Muscle of back (tissue), 11 donors: Measurements from ENCODE around the gene MTERF4. TPM values are rescaled to one million over a fixed set of nuclear protein-coding genes. Genes with fewer than 3 reads are reported as not detected.

Source experiments
- DNase-seq, 3 donors: peaks; one replicate each; pipeline versions ENCODE4 v3.0.0 to v3.0.0-alpha.2; 2013
- polyA plus RNA-seq, 10 donors: library from polyadenylated mRNA; unstranded; fragments of 120-200 nt; gene quantifications; one replicate each; pipeline ENCODE4 v1.2.1, GENCODE V29; 2013; ENCODE audit not compliant: insufficient read length in 10 of 10

MTERF4 gene
- polyA plus RNA-seq, 10 donors, result 25.4 to 49.2 (median 32.9) TPM

GRCh38 chr2:241051578-241052487, 50.3 kb downstream of the MTERF4 start:
- no peak for DNase-seq

DNA sequence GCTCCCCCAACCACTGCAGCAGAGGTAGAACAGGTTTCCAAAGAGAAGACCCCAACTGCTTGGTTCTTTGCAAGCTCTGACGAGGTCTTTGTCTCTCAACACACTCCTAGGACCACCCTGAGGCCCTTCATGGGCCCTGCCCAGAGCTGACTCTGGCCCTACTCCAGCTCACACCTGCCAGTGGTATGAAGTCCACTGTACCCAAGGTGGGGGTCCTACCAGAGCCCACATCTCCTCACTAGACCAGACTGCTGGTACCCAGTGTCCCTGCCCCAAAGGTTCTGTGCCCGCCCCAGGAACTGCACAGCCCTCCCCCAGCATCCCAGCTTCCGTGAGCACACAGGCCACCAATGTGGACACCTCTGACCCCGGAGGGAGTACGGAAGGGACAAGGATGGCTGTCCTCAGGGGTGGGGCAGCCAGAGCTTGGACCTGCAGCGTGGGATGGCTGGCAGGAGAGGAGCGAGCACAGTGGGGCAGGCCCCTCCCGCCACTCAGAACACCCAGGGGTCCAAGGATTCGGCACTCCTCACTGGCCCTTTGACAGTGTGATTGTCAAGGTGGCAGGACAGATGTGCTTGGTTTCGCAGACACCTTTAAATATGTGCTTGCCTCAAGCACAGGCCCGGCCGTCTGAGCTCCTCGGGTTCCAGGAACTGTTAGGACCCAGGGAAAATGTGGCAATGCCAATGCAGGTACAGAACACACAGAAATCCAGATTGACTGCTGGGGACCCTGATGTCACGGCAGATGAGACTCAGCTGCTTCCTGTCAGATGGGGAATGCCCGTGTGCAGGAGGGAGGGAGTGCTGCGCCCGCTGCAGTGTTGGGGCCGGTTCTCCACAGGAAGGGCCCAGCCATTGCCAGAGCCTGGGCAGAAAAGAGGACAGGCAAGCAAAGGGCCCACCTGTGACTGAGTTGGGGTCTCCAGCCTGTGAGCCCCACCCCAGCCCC, 51.2 kb downstream of the MTERF4 start:
- no peak for DNase-seq

- DNase-seq, result peak; percentile 9 to 57 (median 40)
Measured at GRCh38 chr2:241049739-241050623, 52.1 kb downstream of the MTERF4 start.

- DNase-seq, result no peak
Measured at GRCh38 chr2:241048949-241049343, 53.1 kb downstream of the MTERF4 start.

- no peak for DNase-seq
Measured at GRCh38 chr2:241048149-241048948, 53.7 kb downstream of the MTERF4 start.

GRCh38 chr2:241047253-241048010, 54.7 kb downstream of the MTERF4 start:
- DNase-seq, result no peak

Other genes starting within 250 kb of the MTERF4 start
- gene AGXT, start 233.5 kb downstream of the MTERF4 start, polyA plus RNA-seq, result under 1 TPM in 2 of 10 donors, not detected in 8; 0.08 to 0.11 TPM
- gene MAB21L4, start 206.1 kb downstream of the MTERF4 start, polyA plus RNA-seq, result 1 to 10 TPM in 1 of 10 donors, under 1 TPM in 3, not detected in 6; 0.12 to 1.5 (median 0.64) TPM
- gene CROCC2, start 196.0 kb downstream of the MTERF4 start, polyA plus RNA-seq, result 1 to 10 TPM in 1 of 10 donors, under 1 TPM in 8, not detected in 1; 0.11 to 1.2 (median 0.24) TPM
- 1 to 10 TPM; 2.2 to 5.6 (median 3.3) TPM for gene SNED1, start 103.7 kb downstream of the MTERF4 start, polyA plus RNA-seq
- gene PASK, start 47.2 kb upstream of the MTERF4 start, polyA plus RNA-seq, result 1 to 10 TPM; 4.1 to 8.3 (median 6.4) TPM
- gene PPP1R7, start 48.2 kb upstream of the MTERF4 start, polyA plus RNA-seq, result 10 to 100 TPM; 62.8 to 85.5 (median 79.6) TPM
- 1 to 10 TPM in 5 of 10 donors, under 1 TPM in 5; 0.66 to 2.0 (median 0.89) TPM for gene ANO7, start 86.4 kb upstream of the MTERF4 start, polyA plus RNA-seq
- 100 to 1,000 TPM; 325 to 426 (median 361) TPM for gene HDLBP, start 213.4 kb upstream of the MTERF4 start, polyA plus RNA-seq
- gene SEPTIN2, start 213.6 kb upstream of the MTERF4 start, polyA plus RNA-seq, result 100 to 1,000 TPM; 265 to 384 (median 314) TPM